Fibroblast of the aortic adventitia (primary cell): ENCODE data around the gene SERINC3. TPM values are rescaled to one million over a fixed set of nuclear protein-coding genes. Genes with fewer than 3 reads are reported as not detected.

Source experiments
- DNase-seq: peaks from one replicate; pipeline ENCODE4 v3.0.0-alpha.2; 2010; ENCODE audit warnings: low read depth
- H3K4me3 ChIP-seq: 2 replicates; pipeline ENCODE4 v1.5.1; 2011; ENCODE audit warnings: low read depth, mild to moderate bottlenecking, control low read depth, low read length, moderate library complexity
- total RNA-seq: library from RNA; depleted of rRNA; stranded (reverse); fragments of >200 nt; gene quantifications from 2 replicates; pipeline ENCODE4 v1.2.3, GENCODE V29; 2012; ENCODE audit warnings: low replicate concordance
- TF ChIP-seq, protein P1 (sequence below): IDR thresholded peaks from 2 replicates; pipeline ENCODE4 v1.5.1; 2011; ENCODE audit warnings: mild to moderate bottlenecking, low read length, control low read depth, inconsistent platforms; ENCODE audit not compliant: insufficient read depth

The SERINC3 gene
- total RNA-seq, 1 donor: 160 TPM

DNA sequence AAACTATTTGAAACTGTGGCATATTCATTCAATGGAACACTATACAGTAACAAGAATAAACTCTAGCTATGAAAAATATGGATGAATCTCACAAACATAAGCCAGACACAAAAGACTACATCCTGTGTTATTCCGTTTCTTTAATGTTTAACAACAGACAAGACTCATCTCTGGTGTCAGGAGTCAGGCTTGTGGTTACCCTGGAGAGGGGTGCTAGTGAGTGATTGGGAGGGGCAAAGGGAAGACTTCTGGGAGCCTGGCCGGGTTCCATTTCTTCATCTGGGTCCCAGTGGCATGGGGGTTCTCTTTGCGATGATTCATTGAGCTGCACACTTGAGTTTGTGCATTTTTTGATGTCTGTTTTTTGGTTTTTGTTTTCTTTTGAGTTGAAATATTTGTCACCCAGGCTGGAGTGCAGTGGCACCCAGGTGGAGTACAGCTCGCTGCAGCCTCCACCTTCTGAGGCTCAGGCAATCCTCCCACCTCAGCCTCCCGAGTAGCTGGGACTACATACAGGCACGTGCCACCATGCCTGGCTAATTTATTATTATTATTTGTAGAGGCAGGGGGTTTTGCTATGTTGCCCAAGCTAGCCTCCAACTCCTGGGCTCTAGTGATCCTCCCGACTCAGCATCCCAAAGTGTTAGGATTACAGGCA, 67.4 kb downstream of the SERINC3 start:
- no peak for DNase-seq
- H3K4me3 ChIP-seq: no peak overlapping the region
- TF ChIP-seq, protein P1, sequence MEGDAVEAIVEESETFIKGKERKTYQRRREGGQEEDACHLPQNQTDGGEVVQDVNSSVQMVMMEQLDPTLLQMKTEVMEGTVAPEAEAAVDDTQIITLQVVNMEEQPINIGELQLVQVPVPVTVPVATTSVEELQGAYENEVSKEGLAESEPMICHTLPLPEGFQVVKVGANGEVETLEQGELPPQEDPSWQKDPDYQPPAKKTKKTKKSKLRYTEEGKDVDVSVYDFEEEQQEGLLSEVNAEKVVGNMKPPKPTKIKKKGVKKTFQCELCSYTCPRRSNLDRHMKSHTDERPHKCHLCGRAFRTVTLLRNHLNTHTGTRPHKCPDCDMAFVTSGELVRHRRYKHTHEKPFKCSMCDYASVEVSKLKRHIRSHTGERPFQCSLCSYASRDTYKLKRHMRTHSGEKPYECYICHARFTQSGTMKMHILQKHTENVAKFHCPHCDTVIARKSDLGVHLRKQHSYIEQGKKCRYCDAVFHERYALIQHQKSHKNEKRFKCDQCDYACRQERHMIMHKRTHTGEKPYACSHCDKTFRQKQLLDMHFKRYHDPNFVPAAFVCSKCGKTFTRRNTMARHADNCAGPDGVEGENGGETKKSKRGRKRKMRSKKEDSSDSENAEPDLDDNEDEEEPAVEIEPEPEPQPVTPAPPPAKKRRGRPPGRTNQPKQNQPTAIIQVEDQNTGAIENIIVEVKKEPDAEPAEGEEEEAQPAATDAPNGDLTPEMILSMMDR: no peak

DNA sequence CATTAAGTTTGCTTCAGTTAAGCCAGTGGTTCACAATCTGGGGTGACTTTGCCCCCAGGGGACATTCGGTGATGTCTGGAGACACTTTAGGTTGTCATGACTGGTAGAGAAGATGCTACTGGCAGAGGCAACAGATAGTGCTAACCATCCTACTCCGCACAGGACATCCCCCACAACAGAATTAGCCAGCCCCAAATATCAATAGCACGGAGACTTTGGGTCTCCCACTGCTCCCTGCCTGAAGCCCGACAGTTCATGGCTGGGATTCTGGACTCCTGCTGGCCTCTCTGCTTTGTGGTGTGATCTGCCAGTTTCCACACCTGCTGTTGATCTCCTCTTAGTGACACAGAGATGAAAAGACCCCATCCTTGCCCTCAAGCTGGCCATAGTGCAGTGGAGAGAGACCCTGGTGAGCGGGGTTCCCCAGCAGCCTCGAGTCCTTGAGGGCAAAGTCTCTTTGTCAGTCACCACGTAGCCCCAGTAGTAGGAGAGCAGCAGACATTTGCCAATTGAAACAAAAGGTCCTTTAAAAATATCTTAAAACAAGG, 70.9 kb downstream of the SERINC3 start:
- DNase-seq: no peak
- H3K4me3 ChIP-seq: no peak overlapping the region
- TF ChIP-seq, protein P1: no peak

GRCh38 chr20:44450281-44450889, 71.5 kb downstream of the SERINC3 start:
- no peak overlapping the region for H3K4me3 ChIP-seq
- TF ChIP-seq, protein P1: no peak
- DNase-seq: no peak

- H3K4me3 ChIP-seq: no peak overlapping the region
- no peak for DNase-seq
- TF ChIP-seq, protein P1: no peak
These were observed 72.0 kb downstream of the SERINC3 start for GRCh38 chr20:44449864-44450263.

- DNase-seq: no peak
- H3K4me3 ChIP-seq: no peak overlapping the region
- TF ChIP-seq, protein P1: no peak
These were observed 72.9 kb downstream of the SERINC3 start for GRCh38 chr20:44448753-44449546.

DNA sequence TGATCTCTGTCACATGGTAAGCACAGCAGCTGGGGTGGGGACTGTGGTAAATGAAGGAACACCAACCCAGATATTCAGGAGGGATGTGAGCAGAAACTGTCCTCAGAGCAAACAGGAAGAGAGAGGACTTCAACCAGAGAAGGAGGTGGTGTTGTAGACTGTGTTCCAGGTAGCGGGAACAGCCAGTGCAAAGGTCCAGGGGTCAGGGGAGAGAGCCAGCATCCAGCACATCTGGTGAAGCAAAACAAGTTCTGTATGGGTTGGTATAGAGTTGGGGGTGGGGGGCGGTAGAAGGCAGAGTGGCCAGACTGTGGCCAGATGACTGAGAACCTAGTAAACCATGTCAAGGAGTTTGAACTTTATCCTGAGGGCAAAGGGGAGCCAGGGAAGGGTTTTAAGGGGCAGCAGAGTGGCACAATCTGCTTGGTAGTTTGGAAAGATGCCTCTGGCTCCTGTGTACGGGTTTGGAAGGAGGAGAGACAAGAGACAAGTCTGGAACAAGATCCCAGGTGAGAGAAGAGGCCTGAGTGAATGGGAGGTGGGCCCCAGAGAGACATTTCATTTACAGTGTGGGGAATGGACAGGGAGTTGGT, 73.9 kb downstream of the SERINC3 start:
- TF ChIP-seq, protein P1: no peak

More for the DNA sequence above, 73.9 kb downstream of the SERINC3 start:
- DNase-seq: no peak
- no peak overlapping the region for H3K4me3 ChIP-seq
